Common myeloid progenitor, CD34-positive (primary cell): ENCODE results near the gene FRMPD1.

Experiments
- CTCF ChIA-PET: fragments of 350-600 bp; sonication (Branson Sonifier 250); formaldehyde crosslinking; loops from one replicate; lab custom pipeline; 2021; ENCODE audit warnings: antibody characterized with exemption; lab: Charles Lee
- POLR2A ChIA-PET: fragments of 350-600 bp; sonication (Branson Sonifier 250); formaldehyde crosslinking; loops from one replicate; lab custom pipeline; 2021; ENCODE audit warnings: antibody characterized with exemption; lab: Charles Lee
- DNase-seq, 3 donors: peaks; one replicate each; pipeline versions ENCODE4 v3.0.0 to v3.0.0-alpha.2; 2013
- H3K27ac ChIP-seq, 2 experiments: 1 replicate in 1 of 2; 2 replicates in 1 of 2; pipeline ENCODE4 v1.7.0; 2013; ENCODE audit warnings: inconsistent platforms in 2 of 2, low read length in 2 of 2, mild to moderate bottlenecking in 2 of 2, low read depth in 1 of 2, moderate library complexity in 1 of 2; ENCODE audit not compliant: severe bottlenecking in 2 of 2, insufficient read depth in 1 of 2, poor library complexity in 1 of 2
- H3K27me3 ChIP-seq, 5 experiments: replicated peaks in 2 of 5; 1 replicate in 3 of 5; 2 replicates in 2 of 5; pipeline versions ENCODE4 v1.6.1 to v1.7.0; 2013; ENCODE audit warnings: low read length in 4 of 5, mild to moderate bottlenecking in 2 of 5, moderate library complexity in 2 of 5, inconsistent platforms in 1 of 5; ENCODE audit not compliant: insufficient read depth in 5 of 5, control insufficient read depth in 4 of 5
- H3K36me3 ChIP-seq, 4 experiments: 1 replicate in 2 of 4; 2 replicates in 2 of 4; pipeline versions ENCODE4 v1.6.1 to v1.7.0; 2013; ENCODE audit warnings: low read length in 3 of 4, control low read depth in 1 of 4, mild to moderate bottlenecking in 1 of 4; ENCODE audit not compliant: control insufficient read depth in 4 of 4, insufficient read depth in 4 of 4
- H3K4me1 ChIP-seq, 4 experiments: 1 replicate in 3 of 4; 2 replicates in 1 of 4; pipeline versions ENCODE4 v1.6.1 to v1.7.1; 2013; ENCODE audit warnings: low read length in 3 of 4, mild to moderate bottlenecking in 3 of 4, control low read depth in 1 of 4, inconsistent platforms in 1 of 4, moderate library complexity in 1 of 4; ENCODE audit not compliant: control insufficient read depth in 4 of 4, insufficient read depth in 4 of 4; ENCODE audit errors: control extremely low read depth in 1 of 4
- H3K4me3 ChIP-seq, 7 experiments: 1 replicate in 4 of 7; 2 replicates in 3 of 7; pipeline versions ENCODE4 v1.5.1 to v1.7.0; 2013; ENCODE audit warnings: mild to moderate bottlenecking in 7 of 7, low read length in 6 of 7, moderate library complexity in 6 of 7, inconsistent platforms in 2 of 7, low read depth in 2 of 7, control low read depth in 1 of 7; ENCODE audit not compliant: insufficient read depth in 4 of 7, control insufficient read depth in 1 of 7; ENCODE audit errors: extremely low read depth in 1 of 7
- H3K9me3 ChIP-seq, 5 experiments: 1 replicate in 4 of 5; 2 replicates in 1 of 5; pipeline versions ENCODE4 v1.6.1 to v1.7.1; 2013; ENCODE audit warnings: low read length in 4 of 5, mild to moderate bottlenecking in 2 of 5, inconsistent platforms in 1 of 5, low read depth in 1 of 5, moderate library complexity in 1 of 5; ENCODE audit not compliant: control insufficient read depth in 4 of 5, insufficient read depth in 2 of 5; ENCODE audit errors: control extremely low read depth in 1 of 5
- WGBS: methylation state at CpG from one replicate; pipeline ENCODE4 v1.1.5; 2013; ENCODE audit not compliant: insufficient coverage; 5-methylcytosine and 5-hydroxymethylcytosine counted together

Gene FRMPD1

GRCh38 chr9:37626708-37627292 lies 24.0 kb upstream of the FRMPD1 start:
- ChIA-PET POLR2A (no interaction called here), CTCF (interaction anchor here (0.9 to 1.1 kb wide), 3 partner anchors 11 to 34 kb away, joined by 3 read pairs; partner anchors contain the start of gene TOMM5)
- DNase-seq, result no peak
- Histone ChIP-seq H3K27ac (no peak overlapping the region), H3K4me1 (peaks cover 0 to 4% (median under 1%) of the 10 kb centered on the region in 4 experiments), H3K27me3 (peaks cover 0 to 2% (median 0%) of the 10 kb centered on the region in 5 experiments), H3K36me3 (no peaks in the 10 kb centered on the region), H3K4me3 (no peak overlapping the region), H3K9me3 (no peaks in the 10 kb centered on the region)
- WGBS, result 97% methylated on average over 5 of the region's 5 CpGs

GRCh38 chr9:37632479-37632878 lies 18.3 kb upstream of the FRMPD1 start:
- H3K27me3 ChIP-seq, result no peaks in the 10 kb centered on the region
- WGBS, result 94% methylated on average over 4 of the region's 4 CpGs
- H3K4me3 ChIP-seq, result no peak overlapping the region
- no peak overlapping the region for H3K27ac ChIP-seq
- no peak for DNase-seq
- no peaks in the 10 kb centered on the region for H3K4me1 ChIP-seq
- no peaks in the 10 kb centered on the region for H3K36me3 ChIP-seq
- CTCF ChIA-PET, result no interaction called here
- no peaks in the 10 kb centered on the region for H3K9me3 ChIP-seq
- POLR2A ChIA-PET, result no interaction called here

- Histone ChIP-seq H3K9me3 (no peaks in the 10 kb centered on the region), H3K4me1 (no peaks in the 10 kb centered on the region), H3K36me3 (no peaks in the 10 kb centered on the region), H3K27me3 (peaks cover 0 to 4% (median 0%) of the 10 kb centered on the region in 5 experiments), H3K4me3 (no peak overlapping the region), H3K27ac (no peak overlapping the region)
- WGBS, result 96% methylated on average over 9 of the region's 16 CpGs
- ChIA-PET POLR2A (no interaction called here), CTCF (no interaction called here)
- no peak for DNase-seq
Observed at GRCh38 chr9:37635808-37636207, 14.9 kb upstream of the FRMPD1 start.

GRCh38 chr9:37636511-37637448 lies 14.0 kb upstream of the FRMPD1 start:
- Histone ChIP-seq H3K27ac (no peak overlapping the region), H3K9me3 (no peaks in the 10 kb centered on the region), H3K36me3 (no peaks in the 10 kb centered on the region), H3K27me3 (peaks cover 0 to 11% (median 0%) of the 10 kb centered on the region in 5 experiments), H3K4me3 (no peak overlapping the region), H3K4me1 (no peaks in the 10 kb centered on the region)
- CTCF ChIA-PET, result no interaction called here
- no peak for DNase-seq
- 97% methylated on average over 32 of the region's 39 CpGs for WGBS
- POLR2A ChIA-PET, result no interaction called here

GRCh38 chr9:37639109-37639762 lies 11.5 kb upstream of the FRMPD1 start:
- Histone ChIP-seq H3K9me3 (peaks cover 0 to 1% (median 0%) of the 10 kb centered on the region in 5 experiments), H3K4me1 (no peaks in the 10 kb centered on the region), H3K36me3 (no peaks in the 10 kb centered on the region), H3K27me3 (peaks cover 0 to 14% (median 6%) of the 10 kb centered on the region in 5 experiments), H3K27ac (no peak overlapping the region), H3K4me3 (no peak overlapping the region)
- POLR2A ChIA-PET, result no interaction called here
- no peak for DNase-seq
- CTCF ChIA-PET, result interaction anchor here (1.2 kb wide), 1 partner anchor 17 kb away, joined by 4 read pairs; no protein-coding TSS in a partner anchor
- 80% methylated on average over 3 of the region's 4 CpGs for WGBS

GRCh38 chr9:37639841-37640240 lies 10.9 kb upstream of the FRMPD1 start:
- WGBS, result 100% methylated on average over 2 of the region's 3 CpGs
- ChIA-PET CTCF (interaction anchor here (1.2 kb wide), 1 partner anchor 16 kb away, joined by 4 read pairs; no protein-coding TSS in a partner anchor), POLR2A (no interaction called here)
- no peaks in the 10 kb centered on the region for H3K36me3 ChIP-seq
- H3K4me3 ChIP-seq, result no peak overlapping the region
- H3K4me1 ChIP-seq, result no peaks in the 10 kb centered on the region
- DNase-seq, result no peak
- peaks cover 2 to 16% (median 11%) of the 10 kb centered on the region in 5 experiments for H3K27me3 ChIP-seq
- H3K27ac ChIP-seq, result no peak overlapping the region
- H3K9me3 ChIP-seq, result peaks cover 0 to 1% (median 0%) of the 10 kb centered on the region in 5 experiments
